GM19455 (cell line): ENCODE results near the gene MYCBPAP.
A peak's percentile ranks its signal among the peaks of the same experiment; 100 is the strongest.
"Not testable (repeated sequence)": the region's sequence is repeated elsewhere in the genome, so short reads cannot be mapped to it uniquely, and the experiment has no call there.

Source experiments
- ATAC-seq: cut with Tn5 transposase; IDR thresholded peaks from one replicate; pipeline ENCODE4 v1.9.1; 2021; ENCODE audit not compliant: unreplicated experiment

Gene MYCBPAP

DNA sequence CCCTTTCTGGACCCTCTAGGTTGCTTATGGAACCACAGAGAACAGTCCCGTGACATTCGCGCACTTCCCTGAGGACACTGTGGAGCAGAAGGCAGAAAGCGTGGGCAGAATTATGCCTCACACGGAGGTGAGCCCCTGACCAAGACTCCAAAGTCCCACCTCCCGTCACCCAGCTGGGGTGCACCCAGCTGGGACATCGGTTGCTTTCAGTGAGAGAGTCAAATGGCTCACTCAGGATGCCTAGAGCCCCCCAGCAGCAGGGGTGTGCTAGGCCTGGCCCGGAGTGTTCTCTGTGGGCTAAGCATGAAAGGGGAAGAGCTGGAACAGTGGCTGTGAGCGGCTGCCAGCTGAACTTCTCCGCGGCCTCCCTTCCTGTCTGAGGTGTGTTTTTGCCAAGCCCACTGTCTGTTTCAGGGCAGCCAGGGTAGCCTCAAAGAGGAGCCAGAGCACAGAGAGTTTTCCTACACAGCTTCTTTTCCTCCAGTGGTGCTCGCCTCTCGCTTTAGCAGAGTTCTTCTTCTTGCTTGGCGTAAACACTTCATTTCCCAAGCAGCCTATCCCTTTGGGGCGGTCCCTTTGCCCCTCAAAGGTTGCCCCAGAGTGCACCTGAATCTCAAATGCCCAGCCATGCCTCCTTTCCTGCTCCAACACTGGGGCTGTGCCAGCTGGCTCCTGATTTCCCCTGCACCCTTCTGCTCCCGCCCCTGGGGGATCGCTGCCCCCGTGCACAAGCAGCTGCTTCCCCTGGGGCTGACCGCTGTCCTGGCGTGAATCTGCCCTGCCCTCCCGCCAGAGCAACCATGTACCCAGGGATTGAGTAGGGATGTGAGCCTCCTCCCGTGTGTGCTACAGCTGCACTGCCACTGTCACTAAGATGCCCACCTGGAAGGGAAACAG, 37.0 kb upstream of the MYCBPAP start:
- no peak for ATAC-seq

DNA sequence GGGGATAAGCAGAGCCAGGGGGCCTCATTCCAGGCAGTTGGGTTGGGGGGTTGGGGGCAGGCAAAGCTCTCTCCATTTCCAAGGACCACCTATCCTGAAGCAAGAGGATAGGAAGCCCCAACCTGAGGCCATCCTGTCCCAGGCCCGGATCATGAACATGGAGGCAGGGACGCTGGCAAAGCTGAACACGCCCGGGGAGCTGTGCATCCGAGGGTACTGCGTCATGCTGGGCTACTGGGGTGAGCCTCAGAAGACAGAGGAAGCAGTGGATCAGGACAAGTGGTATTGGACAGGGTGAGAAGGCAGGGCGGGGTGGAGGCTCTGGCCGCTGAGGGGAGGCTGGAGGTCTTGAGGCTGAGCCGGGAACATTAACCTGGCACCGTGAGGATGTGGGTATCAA, 36.0 kb upstream of the MYCBPAP start:
- ATAC-seq = no peak

DNA sequence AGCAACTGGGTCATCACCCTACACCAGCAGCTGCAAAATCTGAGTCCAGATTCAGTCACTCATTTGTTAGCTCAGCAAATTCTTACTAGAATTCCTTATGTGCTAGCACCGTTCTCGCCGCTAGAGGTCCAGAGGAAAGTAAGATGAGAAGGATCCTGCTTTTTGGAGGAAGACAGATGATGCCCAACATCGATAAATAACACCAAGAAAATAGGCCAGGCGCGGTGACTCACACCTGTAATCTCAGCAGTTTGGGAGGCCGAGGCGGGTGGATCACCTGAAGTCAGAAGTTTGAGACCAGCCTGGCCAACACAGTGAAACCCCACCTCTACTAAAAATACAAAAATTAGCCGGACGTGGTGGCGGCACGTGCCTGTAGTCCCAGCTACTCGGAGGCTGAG, 35.5 kb upstream of the MYCBPAP start:
- ATAC-seq = not testable (repeated sequence)

DNA sequence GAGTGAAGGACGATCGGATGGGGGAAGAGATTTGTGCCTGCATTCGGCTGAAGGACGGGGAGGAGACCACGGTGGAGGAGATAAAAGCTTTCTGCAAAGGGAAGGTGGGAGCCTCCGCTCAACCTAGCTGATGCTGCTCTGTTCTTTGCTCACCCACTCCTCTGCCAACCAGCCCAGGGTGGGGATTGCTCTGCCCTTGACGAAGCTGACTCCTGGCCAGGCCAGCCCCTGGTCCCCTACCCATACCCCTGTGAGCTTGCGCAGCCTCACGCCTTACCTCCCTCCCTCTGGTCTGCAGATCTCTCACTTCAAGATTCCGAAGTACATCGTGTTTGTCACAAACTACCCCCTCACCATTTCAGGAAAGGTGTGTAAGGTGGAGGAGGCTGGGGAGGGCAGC, 34.3 kb upstream of the MYCBPAP start:
- ATAC-seq = no peak

GRCh38 chr17:50474523-50474922, 33.7 kb upstream of the MYCBPAP start:
- ATAC-seq = no peak

DNA sequence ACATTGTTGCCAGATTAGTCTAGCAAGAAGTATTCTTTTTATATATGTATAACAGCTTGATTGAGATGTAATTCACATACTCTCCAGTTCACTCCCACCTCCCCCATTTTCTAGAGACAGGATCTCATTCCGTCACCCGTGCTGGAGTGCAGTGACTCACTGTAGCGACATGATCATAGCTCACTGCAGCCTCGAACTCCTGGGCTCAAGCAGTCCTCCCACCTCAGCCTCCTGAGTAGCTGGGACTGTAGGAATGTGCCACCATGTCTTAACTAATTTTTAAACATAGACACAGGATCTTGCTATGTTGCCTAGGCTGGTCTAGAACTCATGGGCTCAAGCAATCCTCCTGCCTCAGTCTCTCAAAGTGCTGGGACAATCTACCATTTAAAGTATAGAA, 32.9 kb upstream of the MYCBPAP start:
- no peak for ATAC-seq

- not testable (repeated sequence) for ATAC-seq
Observed at GRCh38 chr17:50475775-50476544, 32.3 kb upstream of the MYCBPAP start.

GRCh38 chr17:50476545-50477315, 31.5 kb upstream of the MYCBPAP start:
- ATAC-seq = no peak

- no peak for ATAC-seq
Observed at GRCh38 chr17:50477976-50478375, 30.3 kb upstream of the MYCBPAP start.

DNA sequence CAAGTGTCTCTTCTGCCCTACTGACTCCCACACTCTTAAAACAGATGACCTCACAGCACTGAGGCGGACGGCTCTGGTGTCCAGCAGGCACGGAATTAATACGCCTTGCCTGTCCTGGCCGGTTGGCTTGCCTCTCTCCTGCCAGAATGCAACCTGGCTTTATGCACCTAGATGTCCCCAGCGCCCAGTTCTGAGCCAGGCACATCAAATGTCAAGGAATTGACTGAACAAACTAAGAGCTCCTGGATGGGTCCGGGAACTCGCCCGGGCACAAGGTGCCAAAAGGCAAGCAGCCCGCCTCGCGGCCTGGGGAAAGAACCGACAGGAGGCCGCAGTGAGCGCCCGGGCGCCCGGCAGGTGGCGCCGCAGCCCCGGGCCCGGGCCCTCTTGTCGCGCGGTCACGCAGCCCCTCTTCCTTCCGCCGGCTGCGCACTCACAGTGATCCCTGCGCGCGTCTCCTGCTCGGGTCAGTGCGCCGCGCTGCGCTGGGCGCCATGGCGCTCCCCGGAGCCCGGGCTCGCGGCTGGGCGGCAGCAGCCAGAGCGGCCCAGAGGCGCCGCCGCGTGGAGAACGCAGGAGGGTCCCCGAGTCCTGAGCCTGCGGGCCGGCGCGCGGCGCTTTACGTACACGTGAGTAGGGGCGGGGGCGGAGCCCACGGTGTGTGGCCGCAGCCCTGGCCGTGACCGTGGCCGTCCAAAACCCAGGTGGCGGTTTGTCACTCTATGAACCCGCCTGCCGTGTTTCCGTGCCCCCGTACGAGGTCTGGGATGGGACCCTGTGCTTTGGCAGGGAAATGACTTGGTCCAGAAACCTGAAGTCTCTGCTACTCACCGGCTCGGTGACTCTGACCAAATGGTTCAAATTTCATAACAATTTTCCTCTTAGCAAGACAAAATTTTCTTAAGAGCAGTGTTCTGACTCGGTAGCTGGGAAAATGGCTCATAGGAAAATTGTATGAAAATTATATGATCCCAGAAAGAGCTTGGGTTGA, 29.6 kb upstream of the MYCBPAP start, which contains the start of gene RSAD1:
RSAD1 (plus strand) TSS at position 470 of the 991 bp plus-strand sequence; CDS start at position 495, 25 bp downstream.
- peak; percentile 74 for ATAC-seq

DNA sequence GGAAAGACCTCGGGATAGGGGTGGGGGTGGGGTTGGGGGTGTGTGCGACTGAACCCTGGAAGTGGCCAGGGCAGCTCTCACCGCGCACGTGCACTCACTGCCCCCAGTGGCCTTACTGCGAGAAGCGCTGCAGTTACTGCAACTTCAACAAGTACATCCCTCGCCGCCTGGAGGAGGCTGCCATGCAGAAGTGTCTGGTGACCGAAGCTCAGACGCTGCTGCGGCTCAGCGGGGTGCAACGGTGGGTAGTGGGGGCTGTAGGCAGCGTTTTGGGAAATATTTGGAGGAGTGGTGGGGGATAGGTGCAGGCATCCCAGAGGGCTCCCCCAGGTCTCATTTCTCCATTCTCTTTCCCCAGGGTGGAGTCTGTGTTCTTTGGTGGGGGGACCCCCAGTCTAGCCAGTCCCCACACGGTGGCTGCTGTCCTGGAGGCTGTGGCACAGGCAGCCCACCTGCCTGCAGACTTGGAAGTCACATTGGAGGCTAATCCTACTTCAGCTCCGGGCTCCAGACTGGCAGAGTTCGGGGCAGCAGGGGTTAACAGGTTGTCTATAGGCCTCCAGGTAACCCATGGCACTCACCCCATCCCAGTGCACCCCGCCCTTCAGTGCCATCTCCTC, 28.6 kb upstream of the MYCBPAP start:
- peak; percentile 46 for ATAC-seq

- ATAC-seq = no peak
Observed at GRCh38 chr17:50480142-50480764, 28.0 kb upstream of the MYCBPAP start.

DNA sequence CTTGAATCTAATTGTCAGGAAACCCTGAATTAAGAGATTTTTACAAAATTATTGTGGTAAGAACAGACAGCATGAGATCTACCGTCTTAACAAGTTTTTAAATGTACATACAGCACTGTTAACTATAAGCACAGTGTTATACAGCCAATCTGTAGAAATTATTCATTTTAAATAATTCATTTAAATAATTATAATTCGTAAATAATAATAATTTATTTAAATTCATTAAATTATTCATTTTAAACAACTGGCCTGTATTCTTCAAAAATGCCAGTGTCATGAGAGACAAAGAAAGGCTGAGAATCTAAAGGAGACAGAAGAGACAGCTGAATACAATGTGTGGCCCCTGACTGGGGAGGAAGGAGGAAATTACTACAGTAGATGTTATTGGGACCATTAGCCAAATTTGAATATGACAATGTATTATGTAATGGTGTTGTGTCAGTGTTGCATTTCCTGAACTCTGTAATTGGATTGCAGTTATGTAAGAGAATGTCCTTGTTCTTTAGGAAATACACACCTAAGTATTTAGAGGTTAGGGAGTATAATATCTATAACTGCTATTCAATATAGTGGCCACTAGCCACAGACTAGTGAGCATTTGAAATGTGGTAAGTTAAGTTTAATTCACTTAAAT, 27.3 kb upstream of the MYCBPAP start:
- no peak for ATAC-seq

DNA sequence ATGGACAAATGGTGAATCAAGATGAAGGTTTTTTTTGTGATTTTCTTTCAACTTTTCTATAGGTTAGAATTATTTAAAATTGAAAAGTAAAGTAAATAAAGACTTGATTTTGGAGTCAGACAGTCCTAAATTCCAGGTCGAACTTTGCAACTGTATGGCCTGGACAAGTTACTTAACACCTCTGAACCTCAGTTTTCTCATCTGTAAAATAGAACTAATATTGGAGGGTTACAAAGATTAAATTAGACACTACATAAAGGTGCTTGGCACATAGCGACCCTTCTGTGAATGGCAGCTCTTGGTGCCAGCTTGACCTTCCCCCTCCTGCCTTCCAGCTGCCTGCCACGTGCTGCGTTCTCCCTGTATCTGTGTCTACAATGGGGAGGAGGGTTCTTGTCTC, 26.6 kb upstream of the MYCBPAP start:
- no peak for ATAC-seq

- ATAC-seq = no peak
Observed at GRCh38 chr17:50482110-50482509, 26.1 kb upstream of the MYCBPAP start.

DNA sequence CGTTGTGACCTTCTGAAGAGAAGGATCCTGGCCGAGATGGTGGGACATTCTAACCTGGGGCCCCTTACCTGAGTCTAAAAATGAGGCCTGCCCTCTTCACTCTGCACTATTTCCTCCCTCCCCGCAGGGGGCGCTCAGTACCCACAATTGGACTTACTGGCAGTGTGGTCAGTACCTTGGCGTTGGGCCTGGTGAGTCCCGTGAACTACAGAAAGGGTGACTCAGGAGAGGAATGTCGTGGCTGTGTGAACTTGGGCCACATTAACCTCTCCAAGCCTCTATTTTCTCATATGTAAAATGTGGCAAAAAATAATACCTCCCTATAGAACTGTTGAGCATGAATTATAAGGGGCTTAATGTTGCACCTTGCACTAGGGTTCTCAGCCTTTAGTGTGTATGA, 25.7 kb upstream of the MYCBPAP start:
- ATAC-seq = no peak

DNA sequence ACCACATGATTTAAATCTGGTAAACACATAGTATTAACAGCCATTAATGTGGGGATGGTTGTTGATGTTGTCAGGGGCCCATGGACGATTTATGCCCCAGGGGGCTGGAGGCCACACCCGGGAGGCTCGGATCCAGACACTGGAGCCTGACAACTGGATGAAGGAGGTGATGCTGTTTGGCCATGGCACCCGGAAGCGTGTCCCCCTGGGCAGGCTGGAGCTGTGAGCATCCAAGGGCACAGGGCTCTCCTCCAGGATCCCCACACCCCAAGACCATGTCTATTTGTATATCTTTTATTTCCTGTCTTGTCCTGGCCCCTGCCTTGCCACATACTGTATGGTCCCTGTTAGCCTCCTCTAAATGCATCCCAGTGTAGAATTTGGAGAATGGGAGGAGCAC, 25.0 kb upstream of the MYCBPAP start:
- ATAC-seq = no peak

- ATAC-seq = no peak
Observed at GRCh38 chr17:50484386-50485155, 23.7 kb upstream of the MYCBPAP start.
